GM12872 (cell line): Measurements from ENCODE around the gene PRSS50.
A peak's percentile ranks its signal among the peaks of the same experiment; 100 is the strongest.

ENCODE experiments used
- TF ChIP-seq, protein P1 (sequence below): IDR thresholded peaks from 3 replicates; pipeline ENCODE4 v1.5.1; 2011; ENCODE audit warnings: low read depth, mild to moderate bottlenecking, low read length, moderate library complexity; ENCODE audit not compliant: insufficient read depth

Gene PRSS50

GRCh38 chr3:46705751-46706552 is 11.7 kb downstream of the PRSS50 start:
- TF ChIP-seq, protein P1, sequence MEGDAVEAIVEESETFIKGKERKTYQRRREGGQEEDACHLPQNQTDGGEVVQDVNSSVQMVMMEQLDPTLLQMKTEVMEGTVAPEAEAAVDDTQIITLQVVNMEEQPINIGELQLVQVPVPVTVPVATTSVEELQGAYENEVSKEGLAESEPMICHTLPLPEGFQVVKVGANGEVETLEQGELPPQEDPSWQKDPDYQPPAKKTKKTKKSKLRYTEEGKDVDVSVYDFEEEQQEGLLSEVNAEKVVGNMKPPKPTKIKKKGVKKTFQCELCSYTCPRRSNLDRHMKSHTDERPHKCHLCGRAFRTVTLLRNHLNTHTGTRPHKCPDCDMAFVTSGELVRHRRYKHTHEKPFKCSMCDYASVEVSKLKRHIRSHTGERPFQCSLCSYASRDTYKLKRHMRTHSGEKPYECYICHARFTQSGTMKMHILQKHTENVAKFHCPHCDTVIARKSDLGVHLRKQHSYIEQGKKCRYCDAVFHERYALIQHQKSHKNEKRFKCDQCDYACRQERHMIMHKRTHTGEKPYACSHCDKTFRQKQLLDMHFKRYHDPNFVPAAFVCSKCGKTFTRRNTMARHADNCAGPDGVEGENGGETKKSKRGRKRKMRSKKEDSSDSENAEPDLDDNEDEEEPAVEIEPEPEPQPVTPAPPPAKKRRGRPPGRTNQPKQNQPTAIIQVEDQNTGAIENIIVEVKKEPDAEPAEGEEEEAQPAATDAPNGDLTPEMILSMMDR = no peak

- TF ChIP-seq, protein P1 = peak; percentile 96
Observed at GRCh38 chr3:46705022-46705530, 12.6 kb downstream of the PRSS50 start.

DNA sequence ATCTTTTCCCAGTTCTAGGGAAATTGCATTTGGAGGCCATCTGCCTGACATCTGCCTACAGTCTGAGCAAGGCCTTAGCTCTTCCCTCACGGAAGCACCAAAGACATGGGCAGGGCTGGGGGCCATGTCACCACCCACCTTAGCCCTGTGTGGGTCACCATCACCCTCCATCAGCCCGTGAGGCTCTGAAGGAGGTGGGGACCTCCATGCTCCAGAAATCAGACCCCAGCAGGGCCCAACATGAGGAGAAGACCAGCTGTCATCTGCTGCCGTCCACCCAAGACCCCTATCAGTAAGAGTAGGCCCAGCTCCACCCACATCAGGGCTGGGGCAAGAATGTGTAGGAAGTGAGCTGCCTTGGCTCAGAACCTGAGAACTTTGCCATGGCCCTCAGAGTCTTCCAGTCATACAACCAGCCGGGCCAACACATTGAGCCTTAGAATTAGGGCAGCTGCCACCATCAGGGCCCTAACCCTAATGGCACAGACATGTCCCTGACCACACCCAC is 14.6 kb downstream of the PRSS50 start:
- TF ChIP-seq, protein P1 = no peak

DNA sequence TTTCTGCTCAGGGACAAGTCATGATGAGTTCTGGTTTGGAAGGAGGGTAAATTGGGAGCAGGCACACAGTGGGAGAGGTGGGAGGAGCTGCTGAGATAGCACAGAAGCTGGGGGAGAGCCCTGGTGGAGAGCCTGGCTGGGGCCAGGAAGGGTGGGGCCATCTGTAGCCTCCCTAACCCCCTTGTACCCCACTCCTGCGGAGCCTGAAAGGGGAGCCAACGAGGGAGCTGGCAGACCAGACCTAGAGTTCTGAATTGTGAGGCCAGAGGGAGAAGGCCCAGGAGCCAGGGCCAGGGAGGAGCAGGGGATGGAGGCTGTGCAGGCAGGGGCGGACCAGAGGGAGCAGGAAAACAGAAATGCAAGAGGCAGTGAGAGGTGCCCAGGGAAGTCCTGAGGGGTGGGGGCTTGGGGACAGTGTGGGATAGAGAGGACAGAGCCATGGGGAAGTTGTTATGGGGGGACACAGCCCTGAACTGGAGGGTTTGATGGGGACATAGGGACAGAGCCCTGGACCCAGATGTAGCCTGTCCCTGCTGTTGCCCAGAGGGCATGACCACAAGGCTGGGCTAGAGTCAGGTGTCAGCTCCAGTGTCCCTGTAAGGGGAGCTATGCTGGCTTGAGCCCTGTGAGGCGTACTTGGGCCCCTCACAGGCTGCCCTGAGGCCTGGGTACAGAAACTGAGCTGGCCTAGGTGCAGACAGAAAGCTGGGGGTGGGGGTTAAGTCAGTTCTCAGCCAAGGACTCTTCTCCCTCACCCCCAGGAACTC is 15.2 kb downstream of the PRSS50 start:
- TF ChIP-seq, protein P1 = no peak

DNA sequence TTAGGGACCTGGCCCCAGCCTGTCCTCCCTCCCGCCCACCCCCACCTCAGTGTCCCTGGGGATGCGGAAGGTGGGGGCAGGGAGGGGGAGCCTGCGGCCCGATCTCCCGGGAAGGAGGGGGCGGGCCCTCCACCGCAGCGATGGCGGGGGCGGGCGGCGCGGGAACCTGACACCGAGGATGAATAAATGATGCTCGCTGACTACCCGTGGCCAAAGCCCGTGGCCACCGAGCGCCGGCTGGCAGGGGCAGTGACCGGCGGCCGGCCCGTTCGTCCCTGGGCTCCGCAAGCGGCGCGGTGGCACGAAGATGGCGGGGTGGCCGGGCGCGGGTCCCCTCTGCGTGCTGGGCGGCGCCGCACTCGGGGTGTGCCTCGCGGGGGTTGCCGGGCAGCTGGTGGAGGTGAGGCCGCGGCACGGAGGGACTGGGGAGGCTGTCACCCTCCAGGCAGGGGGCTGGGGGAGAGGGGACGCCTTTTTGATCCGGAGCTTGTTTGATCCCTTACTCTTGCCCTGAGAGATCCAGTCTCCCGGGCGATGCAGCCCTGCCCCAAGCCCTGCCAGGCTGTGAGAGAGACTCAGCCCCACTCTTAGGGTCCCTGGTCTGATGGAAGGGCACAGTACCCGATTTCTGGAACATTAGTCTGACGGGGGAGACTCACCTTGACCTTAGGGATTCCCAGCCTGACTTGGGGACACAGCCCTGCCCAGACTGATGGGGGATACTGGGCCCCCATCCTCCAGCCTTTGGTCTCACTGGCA is 16.3 kb downstream of the PRSS50 start, which contains the start of gene TMIE:
TSS of gene TMIE (plus strand) at position 212 of the 759 bp plus-strand sequence. CDS start at position 308, 96 bp downstream.
- TF ChIP-seq, protein P1 = no peak

DNA sequence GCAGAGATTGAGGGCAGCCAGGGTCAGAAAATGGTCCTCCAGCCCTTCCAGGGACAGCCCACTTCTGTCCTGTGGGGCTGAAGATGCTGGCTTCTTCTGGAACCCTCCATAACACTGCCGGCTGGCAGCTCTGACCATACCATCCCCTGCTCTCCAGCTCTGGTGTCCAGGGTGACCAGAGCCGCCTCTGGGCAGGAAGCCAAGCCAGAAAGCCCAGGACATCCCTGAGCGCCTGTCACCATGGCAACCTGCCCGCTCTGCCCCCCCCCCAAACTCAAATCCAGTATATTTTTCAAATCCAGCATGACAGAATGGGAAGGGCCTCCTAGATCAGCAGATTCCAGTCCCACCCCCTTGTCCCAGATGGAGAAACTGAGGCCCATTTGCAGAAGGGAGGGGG is 16.9 kb downstream of the PRSS50 start:
- TF ChIP-seq, protein P1 = no peak
